HEK293T (cell line): ENCODE results near the gene SUSD3.

ENCODE experiments used
- ARNT ChIP-seq: fragments of 450-650 bp; IDR thresholded peaks from 2 replicates; pipeline ENCODE4 v1.6.1; 2017; ENCODE audit warnings: mild to moderate bottlenecking
- BHLHE40 ChIP-seq: fragments of 450-650 bp; IDR thresholded peaks from 2 replicates; pipeline ENCODE4 v1.6.1; 2016; ENCODE audit warnings: mild to moderate bottlenecking, moderate library complexity, borderline replicate concordance
- ELF4 ChIP-seq: fragments of 450-650 bp; IDR thresholded peaks from 2 replicates; pipeline ENCODE4 v1.6.1; 2017; ENCODE audit warnings: antibody characterized with exemption
- FOXK2 ChIP-seq: fragments of 450-650 bp; IDR thresholded peaks from 2 replicates; pipeline ENCODE4 v1.6.1; 2016; ENCODE audit warnings: mild to moderate bottlenecking
- FOXM1 ChIP-seq: fragments of 450-650 bp; IDR thresholded peaks from 2 replicates; pipeline ENCODE4 v1.6.1; 2017; ENCODE audit warnings: mild to moderate bottlenecking, borderline replicate concordance
- LEF1 ChIP-seq: fragments of 450-650 bp; IDR thresholded peaks from 2 replicates; pipeline ENCODE4 v1.6.1; 2017; ENCODE audit warnings: mild to moderate bottlenecking, borderline replicate concordance
- NFRKB ChIP-seq: fragments of 450-650 bp; IDR thresholded peaks from 2 replicates; pipeline ENCODE4 v1.6.1; 2016; ENCODE audit warnings: mild to moderate bottlenecking, moderate library complexity
- SP1 ChIP-seq: fragments of 450-650 bp; IDR thresholded peaks from 2 replicates; pipeline ENCODE4 v1.6.1; 2017
- TARDBP ChIP-seq: fragments of 450-650 bp; IDR thresholded peaks from 2 replicates; pipeline ENCODE4 v1.6.1; 2016
- ZNF384 ChIP-seq: fragments of 450-650 bp; IDR thresholded peaks from 2 replicates; pipeline ENCODE4 v1.6.1; 2016

DNA sequence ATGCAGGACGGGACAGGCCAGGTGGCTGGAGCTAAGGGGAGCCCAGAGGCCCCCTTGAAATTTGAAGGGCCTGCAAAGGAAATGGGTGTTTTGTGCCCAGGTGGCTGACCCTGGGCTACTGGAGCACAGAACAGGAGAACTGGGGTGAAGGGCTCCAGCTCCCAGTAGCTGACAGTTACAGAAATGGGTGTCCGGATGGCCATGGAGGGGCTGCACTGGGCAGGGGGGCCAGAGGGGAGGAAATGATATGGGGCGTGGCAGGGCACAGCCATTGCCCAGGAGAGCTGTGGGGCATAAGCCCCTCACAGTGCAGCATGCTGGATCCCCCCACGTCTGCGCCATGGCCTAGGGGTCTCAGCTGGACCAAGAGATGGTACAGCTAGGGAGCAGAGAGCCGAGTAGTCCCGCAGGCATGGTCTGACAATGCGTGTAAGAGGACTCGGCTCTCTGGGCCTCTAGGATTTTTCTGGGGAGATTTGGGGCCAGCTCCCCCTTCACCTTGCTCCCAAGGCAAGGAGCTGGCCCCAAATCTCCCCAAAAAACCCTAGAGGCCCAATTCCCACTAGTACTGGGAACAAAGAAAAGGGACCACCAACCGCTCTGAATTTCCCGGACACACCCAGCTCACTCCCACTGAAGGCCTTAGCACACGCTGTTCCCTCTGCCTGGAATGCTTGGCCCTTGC is 29.6 kb downstream of the SUSD3 start:
- TF ChIP-seq ZNF384 (no peak), FOXK2 (no peak), NFRKB (no peak), ARNT (no peak), LEF1 (no peak), ELF4 (no peak), BHLHE40 (no peak), TARDBP (no peak), SP1 (no peak), FOXM1 (no peak)
